ENCODE results near the gene DDX17.
"Not testable (repeated sequence)": the region's sequence is repeated elsewhere in the genome, so short reads cannot be mapped to it uniquely, and the experiment has no call there.

DDX17 gene

GRCh38 chr22:38491707-38492348 lies 14.3 kb downstream of the DDX17 start:
- no peak for DNase-seq (ENCODE audit: low read depth)

DNA sequence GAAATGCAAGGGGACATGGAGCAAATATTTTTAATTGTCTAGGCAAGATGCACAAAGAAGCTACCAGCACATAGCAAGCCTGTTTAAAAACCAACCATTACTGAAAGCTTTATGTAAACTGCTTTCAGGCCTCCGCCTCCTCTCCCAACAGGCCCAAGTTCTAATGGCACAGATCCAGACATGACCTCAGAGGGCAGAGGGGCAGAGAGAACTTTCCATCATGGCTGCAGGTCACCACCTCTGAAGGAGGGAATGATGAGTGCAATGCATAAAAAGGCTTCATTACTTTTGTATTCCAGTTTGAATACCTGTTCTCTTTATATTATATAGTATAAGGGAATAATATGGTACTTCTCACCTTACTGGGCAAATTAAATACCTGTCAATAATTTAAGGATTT lies 15.2 kb downstream of the DDX17 start:
- peak; percentile 63 for DNase-seq (ENCODE audit: low read depth)

GRCh38 chr22:38490475-38490874 lies 15.6 kb downstream of the DDX17 start:
- DNase-seq (ENCODE audit: low read depth): no peak

GRCh38 chr22:38489561-38490145 lies 16.5 kb downstream of the DDX17 start:
- no peak for DNase-seq (ENCODE audit: low read depth)

GRCh38 chr22:38489142-38489541 lies 17.0 kb downstream of the DDX17 start:
- DNase-seq (ENCODE audit: low read depth): no peak

DNA sequence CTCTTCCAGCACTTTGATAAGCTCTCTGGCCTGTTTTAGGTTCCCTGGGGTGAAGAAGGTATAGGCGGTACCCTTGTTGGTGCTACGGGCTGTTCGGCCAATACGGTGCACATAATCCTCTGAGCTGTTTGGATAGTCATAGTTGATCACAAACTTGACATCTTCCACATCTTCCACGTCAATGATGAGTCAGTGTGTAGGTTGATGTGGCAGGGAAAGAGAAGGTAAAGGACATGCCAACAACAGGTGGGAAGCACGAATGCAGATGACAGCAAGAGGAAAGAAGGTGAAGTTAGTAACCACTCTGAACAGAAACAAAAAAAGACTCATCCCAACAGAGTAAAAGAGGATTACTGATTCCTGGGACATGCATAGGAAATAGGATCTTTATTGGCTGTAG lies 18.2 kb downstream of the DDX17 start:
- DNase-seq (ENCODE audit: low read depth): no peak

DNA sequence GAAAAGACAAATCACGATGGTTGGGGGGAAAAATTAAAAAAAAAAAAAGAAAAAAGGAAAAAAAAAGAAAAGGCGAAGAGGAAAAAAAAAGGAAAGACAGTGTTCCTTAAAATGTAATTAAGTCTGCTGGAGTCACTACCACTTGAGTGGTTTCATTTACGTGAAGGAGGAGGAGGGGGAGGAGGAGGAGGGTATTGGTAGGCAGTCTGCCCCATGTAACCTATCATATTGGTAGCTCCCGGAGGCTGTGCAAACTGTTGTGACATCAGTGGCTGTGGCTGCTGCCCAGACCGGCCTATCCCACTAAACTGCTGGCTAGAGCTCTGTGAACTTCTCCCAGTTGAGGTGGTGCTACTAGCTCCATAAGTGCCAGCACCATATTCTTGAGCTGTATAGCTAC lies 20.3 kb downstream of the DDX17 start:
- DNase-seq (ENCODE audit: low read depth): no peak

DNA sequence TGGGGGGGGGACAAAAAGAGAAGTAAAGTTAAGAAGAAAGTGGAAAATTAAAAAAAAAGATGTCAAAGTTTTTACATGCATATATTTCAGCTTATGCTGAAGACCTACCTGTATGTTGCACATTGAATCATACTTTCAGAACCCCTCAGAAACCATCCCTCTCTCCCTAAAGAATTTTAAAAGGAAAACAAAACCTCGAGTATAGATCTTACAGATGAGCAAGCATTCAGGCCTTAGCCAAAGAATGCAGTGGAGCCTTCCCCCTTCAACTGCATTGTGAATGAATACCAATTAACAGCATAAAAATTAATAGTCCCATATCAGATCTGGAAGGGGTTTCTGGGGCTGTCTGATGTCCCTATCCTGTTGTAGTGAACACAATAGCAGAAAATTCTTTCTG lies 21.9 kb downstream of the DDX17 start:
- DNase-seq (ENCODE audit: low read depth): no peak

DNA sequence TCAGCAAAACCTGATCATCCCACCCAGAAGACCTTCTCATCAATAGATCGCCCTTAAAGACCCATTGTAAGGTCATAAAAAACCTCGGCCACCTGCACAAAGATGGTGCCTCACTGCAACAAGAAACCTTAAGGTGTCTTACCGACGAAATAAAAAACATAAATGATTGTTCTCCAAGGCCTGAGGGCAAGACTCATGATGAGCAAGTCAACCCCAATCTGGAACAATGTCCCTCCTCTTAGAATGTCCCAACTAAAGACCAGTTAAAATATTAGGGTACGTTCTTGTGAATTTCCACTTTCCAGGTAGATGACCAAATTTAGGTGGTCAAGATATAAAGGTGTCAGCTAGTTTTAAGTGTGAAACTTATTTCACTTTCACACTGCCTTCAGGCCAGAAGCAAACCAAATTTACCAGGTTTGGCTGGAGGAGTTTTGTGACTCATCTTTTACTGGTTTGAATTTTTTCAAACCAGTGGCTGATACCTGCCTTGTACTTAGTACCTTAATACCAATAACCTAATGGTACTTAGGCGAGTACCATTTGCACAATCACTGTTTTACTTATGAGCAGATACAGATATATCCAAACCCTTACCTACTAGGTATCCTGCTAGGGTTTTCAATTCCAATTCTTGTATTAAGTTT lies 23.3 kb downstream of the DDX17 start:
- no peak for DNase-seq (ENCODE audit: low read depth)

- DNase-seq (ENCODE audit: low read depth): no peak
These were observed 24.2 kb downstream of the DDX17 start for GRCh38 chr22:38481871-38482332.

DNA sequence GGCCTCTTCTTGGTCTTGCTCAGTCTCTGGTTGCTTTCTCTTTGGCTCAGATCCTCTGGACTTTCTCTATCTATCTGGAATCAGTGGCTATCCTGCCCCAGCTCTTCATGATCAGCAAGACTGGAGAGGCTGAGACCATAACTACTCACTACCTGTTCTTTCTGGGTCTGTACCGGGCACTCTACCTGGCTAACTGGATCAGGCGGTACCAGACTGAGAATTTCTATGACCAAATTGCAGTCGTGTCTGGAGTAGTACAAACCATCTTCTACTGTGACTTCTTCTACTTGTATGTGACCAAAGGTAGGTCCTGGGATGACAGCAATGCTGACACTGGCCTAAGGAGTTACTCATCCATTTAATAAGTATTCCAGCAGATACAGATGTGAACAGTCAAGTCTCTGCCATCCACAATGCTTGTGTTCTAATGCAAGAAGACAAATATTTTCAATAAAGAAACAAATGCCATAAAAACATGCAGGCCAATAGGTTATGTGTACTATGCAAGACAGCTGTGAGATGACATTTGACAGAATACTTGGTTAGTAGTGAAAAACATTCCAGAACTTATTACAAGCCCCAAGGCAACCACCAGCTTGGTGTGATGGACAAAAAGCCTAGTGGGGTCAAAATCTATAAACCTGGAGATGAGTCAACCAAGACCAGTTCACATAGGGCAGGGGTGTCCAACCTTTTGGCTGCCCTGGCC lies 24.8 kb downstream of the DDX17 start:
- DNase-seq (ENCODE audit: low read depth): peak; percentile 66

DNA sequence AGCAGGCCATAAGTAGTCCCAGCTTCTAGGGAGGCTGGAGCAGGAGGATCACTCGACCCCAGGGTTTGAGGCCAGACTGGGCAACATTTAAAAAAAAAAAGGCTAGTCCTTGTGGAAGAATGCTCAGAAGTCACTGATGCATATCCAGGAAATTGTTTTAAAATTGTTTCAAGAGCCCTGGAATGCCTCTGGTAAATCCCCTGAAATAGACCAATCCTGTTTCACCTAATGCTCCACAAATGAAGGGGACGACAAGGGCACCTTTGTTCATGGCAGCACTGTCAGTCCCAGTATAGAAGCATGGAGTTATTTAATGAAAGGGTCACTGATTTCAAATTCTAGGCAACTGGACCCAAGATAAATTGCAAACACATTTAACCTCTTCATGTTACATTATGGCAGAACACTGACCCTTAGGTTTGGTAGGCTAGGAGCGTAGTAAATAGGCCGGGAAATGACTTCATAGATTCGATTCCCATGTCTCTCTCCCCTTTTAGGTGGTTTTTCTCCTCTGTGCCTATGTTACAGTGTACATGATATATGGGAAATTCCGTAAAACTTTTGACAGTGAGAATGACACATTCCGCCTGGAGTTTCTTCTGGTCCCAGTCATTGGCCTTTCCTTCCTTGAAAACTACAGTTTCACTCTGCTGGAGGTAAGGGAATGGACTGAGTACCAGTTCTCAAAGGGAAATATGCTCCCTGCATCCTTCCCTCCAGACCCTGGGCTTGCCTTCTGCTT lies 26.8 kb downstream of the DDX17 start:
- DNase-seq (ENCODE audit: low read depth): no peak

- no peak for DNase-seq (ENCODE audit: low read depth)
These were observed 28.5 kb downstream of the DDX17 start for GRCh38 chr22:38477585-38477984.

DNA sequence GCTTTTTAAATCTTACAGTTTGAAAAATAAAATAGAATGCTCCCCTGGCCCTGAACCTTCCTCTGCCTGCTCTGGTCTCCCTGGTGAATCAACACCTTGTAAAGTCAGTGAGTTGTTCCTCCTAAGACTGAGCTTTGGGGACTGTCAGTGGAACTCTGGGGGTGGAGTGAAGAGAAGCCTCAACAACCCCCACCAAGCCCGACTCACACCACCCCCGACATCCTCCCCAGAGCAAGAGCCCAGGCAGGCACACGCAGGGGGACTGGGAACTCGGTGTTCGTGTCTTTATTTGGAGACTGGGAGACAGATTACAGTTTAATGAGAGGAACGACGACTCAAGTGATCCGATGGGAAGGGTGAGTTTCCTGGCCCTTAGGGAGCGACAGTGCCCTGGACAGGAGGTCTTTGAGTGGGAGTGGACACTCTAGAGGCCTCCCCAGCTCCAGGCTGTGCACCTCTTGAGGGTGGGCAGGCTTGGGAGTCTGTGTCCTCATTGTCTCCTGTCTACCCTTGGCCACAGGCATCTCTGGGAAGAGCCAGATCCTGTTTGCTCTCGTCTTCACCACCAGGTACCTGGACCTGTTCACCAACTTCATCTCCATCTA lies 32.0 kb downstream of the DDX17 start:
- no peak for DNase-seq (ENCODE audit: low read depth)

DNA sequence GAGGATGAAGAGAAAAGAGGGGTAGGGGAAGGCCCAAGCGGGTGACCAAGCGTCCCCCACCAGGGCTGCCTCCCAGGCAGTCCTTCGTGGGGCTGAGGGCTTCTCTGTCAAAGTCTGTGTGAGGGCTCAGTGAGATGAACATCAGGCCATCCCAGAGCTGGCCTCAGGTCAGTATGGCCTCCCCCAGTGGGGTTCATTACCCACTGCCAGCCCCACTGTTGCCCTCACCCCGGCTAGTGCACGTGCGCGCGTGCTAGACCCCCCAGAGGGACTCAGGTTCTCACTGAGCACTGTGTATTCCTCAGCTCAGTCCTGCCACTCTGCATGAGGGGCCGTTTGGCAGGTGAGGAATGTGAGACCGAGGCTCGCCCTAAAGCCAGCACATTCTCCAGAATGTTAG lies 34.9 kb downstream of the DDX17 start:
- no peak for DNase-seq (ENCODE audit: low read depth)

DNA sequence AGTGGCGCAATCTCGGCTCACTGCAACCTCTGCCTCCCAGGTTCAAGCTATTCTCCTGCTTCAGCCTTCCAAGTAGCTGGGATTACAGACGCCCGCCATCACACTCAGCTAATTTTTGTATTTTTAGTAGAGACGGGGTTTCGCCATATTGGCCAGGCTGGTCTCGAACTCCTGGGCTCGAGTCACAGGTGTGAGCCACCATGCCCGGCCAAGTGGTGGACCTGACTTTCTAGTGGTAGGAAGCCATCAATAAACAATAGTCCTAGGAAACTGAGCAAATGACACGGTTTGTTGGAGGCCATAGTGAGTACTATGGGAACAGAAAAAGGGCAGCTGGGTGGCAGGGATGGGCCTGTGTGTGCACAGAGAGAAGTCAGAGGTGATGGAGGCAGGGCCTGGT lies 35.9 kb downstream of the DDX17 start:
- DNase-seq (ENCODE audit: low read depth): not testable (repeated sequence)

DNA sequence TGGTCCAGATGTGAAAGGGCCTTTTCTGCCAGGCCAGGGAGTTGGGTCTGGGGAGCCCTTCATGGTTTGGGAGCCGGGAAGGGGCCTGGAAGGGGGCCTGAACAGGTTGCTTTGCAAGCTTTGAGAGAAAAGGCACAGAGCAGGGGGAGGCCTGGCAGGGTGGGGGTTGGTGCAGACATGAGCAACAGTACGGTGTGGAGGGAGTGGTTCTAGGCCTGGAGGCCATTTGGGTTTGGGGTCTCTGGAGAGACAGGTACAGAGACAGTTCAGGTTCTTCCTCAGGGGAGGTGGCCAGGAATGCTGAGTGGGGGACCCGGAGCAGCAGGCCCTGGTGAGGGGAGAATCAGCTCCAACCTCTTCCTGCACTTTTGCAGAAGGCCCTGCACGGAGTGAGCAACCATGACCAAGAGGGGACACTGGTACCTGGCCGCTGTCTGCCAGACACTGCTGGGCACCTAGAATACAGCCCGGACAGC lies 36.8 kb downstream of the DDX17 start:
- DNase-seq (ENCODE audit: low read depth): no peak

- DNase-seq (ENCODE audit: low read depth): peak; percentile 51
These were observed 37.4 kb downstream of the DDX17 start for GRCh38 chr22:38468443-38469305.

- DNase-seq (ENCODE audit: low read depth): peak; percentile 83
These were observed 38.1 kb downstream of the DDX17 start, which contains the start of gene KDELR3 for GRCh38 chr22:38467904-38468442. Gene KDELR3, plus strand, starts transcription at chr22:38468096. Its CDS starts 138 bp downstream, at chr22:38468234.

- DNase-seq (ENCODE audit: low read depth): peak; percentile 23
These were observed 38.6 kb downstream of the DDX17 start for GRCh38 chr22:38467438-38467903.

Data from EH (cell line).